ENCODE results near the gene GDPD4. TPM values are rescaled to one million over a fixed set of nuclear protein-coding genes. Genes with fewer than 3 reads are reported as not detected.

Gene GDPD4
- total and polyA plus RNA-seq, 10 of the 15 experiments (the other 5 are each of a cell fraction or from before 2014, with no cell fraction given), result 0.23 TPM; not detected in 9

DNA sequence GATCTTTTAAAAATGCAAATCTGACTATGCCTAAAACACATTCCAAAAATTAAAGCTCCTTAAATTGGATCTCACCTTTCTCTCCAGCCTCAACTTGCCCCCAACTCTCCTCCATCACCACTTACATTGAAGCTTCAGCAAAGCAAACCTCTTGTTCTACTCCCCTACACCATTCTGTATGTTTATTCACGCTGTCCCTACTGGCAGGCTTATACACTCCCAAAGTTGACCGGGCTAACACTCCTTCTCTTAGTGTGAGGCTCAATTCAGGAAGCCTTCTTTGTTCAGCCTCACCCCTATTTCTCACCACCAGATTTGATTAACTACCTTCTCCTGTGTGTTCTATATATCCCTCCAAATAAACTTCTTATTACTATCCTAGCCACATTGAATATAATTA, 1.8 kb upstream of the GDPD4 start:
- H3K36me3 ChIP-seq (ENCODE audit: control insufficient read depth in 2 of 2, insufficient read depth in 2 of 2, low read length in 1 of 2), result no peaks in the 10 kb centered on the region
- FAIRE-seq (no peak), ATAC-seq (no peak), DNase-seq (ENCODE audit: low read depth, low spot score) (no peak)
- 71% methylated on average over 2 of the region's 2 CpGs for WGBS (ENCODE audit: insufficient coverage, insufficient replicate concordance, low lambda C conversion rate, missing lambda C conversion rate)
- in situ Hi-C loops (cut with MboI), result no loop called here
- intact Hi-C loops (cut with micrococcal nuclease; ENCODE audit: unreplicated experiment), result no loop called here
- H3K79me2 ChIP-seq (ENCODE audit: control insufficient read depth, insufficient read depth, low read length), result no peaks in the 10 kb centered on the region
- no peak overlapping the region for H3K4me3 ChIP-seq
- no peaks in the 10 kb centered on the region for H3K9me3 ChIP-seq (replicated peaks; ENCODE audit: control insufficient read depth, insufficient read depth, low read length)
- RAD21 ChIA-PET (ENCODE audit: unreplicated experiment), result no interaction called here
- no peak overlapping the region for H3K27ac ChIP-seq (ENCODE audit: control insufficient read depth, insufficient read depth)
- SMC1A ChIA-PET (ENCODE audit: uncharacterized antibody, unreplicated experiment), result interaction anchor here (0.7 kb wide), 1 partner anchor 12 kb away, joined by 3 read pairs; no protein-coding TSS in a partner anchor
- no peak overlapping the region for H2AFZ ChIP-seq (ENCODE audit: control insufficient read depth, low read depth, low read length)
- no peaks in the 10 kb centered on the region for H3K4me1 ChIP-seq (ENCODE audit: control insufficient read depth, insufficient read depth, low read length)
- no peaks in the 10 kb centered on the region for H3K27me3 ChIP-seq (replicated peaks in 1 of 2; ENCODE audit: control insufficient read depth in 2 of 2, insufficient read depth in 2 of 2, low read length in 1 of 2)
- no TSS peak for BruUV-seq (replicated peaks)
- no peak overlapping the region for H3K4me2 ChIP-seq (ENCODE audit: control insufficient read depth, insufficient read depth)
- no peak overlapping the region for H3K9ac ChIP-seq (ENCODE audit: control insufficient read depth, insufficient read depth, low read length)
- POLR2A ChIA-PET, result no interaction called here
- CTCF ChIA-PET, result interaction anchor here (1.0 kb wide), 1 partner anchor 18 kb away, joined by 3 read pairs; no protein-coding TSS in a partner anchor
- TF ChIP-seq ZBED1 (IDR thresholded peaks at IDR 0.05; ENCODE audit: borderline replicate concordance) (no peak), ZSCAN29 (IDR thresholded peaks at IDR 0.05) (no peak), FOXM1 (IDR thresholded peaks at IDR 0.05; ENCODE audit: low read depth, low read length) (no peak), YBX1 (IDR thresholded peaks at IDR 0.05) (no peak), ASH2L (IDR thresholded peaks at IDR 0.05; ENCODE audit: borderline replicate concordance, low read depth) (no peak), SPI1 (IDR thresholded peaks at IDR 0.05; ENCODE audit: borderline replicate concordance, insufficient read depth, low read depth, low read length) (no peak), BHLHE40 (IDR thresholded peaks at IDR 0.05; ENCODE audit: borderline replicate concordance in 1 of 2, low read depth in 2 of 2, low read length in 1 of 2) (no peak), POLR2AphosphoS2 (IDR thresholded peaks at IDR 0.05; ENCODE audit: low read depth, low read length) (no peak)
- TF ChIP-seq, protein P1, sequence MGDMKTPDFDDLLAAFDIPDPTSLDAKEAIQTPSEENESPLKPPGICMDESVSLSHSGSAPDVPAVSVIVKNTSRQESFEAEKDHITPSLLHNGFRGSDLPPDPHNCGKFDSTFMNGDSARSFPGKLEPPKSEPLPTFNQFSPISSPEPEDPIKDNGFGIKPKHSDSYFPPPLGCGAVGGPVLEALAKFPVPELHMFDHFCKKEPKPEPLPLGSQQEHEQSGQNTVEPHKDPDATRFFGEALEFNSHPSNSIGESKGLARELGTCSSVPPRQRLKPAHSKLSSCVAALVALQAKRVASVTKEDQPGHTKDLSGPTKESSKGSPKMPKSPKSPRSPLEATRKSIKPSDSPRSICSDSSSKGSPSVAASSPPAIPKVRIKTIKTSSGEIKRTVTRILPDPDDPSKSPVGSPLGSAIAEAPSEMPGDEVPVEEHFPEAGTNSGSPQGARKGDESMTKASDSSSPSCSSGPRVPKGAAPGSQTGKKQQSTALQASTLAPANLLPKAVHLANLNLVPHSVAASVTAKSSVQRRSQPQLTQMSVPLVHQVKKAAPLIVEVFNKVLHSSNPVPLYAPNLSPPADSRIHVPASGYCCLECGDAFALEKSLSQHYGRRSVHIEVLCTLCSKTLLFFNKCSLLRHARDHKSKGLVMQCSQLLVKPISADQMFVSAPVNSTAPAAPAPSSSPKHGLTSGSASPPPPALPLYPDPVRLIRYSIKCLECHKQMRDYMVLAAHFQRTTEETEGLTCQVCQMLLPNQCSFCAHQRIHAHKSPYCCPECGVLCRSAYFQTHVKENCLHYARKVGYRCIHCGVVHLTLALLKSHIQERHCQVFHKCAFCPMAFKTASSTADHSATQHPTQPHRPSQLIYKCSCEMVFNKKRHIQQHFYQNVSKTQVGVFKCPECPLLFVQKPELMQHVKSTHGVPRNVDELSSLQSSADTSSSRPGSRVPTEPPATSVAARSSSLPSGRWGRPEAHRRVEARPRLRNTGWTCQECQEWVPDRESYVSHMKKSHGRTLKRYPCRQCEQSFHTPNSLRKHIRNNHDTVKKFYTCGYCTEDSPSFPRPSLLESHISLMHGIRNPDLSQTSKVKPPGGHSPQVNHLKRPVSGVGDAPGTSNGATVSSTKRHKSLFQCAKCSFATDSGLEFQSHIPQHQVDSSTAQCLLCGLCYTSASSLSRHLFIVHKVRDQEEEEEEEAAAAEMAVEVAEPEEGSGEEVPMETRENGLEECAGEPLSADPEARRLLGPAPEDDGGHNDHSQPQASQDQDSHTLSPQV (IDR thresholded peaks at IDR 0.05), result no peak
- TF ChIP-seq, protein P2, sequence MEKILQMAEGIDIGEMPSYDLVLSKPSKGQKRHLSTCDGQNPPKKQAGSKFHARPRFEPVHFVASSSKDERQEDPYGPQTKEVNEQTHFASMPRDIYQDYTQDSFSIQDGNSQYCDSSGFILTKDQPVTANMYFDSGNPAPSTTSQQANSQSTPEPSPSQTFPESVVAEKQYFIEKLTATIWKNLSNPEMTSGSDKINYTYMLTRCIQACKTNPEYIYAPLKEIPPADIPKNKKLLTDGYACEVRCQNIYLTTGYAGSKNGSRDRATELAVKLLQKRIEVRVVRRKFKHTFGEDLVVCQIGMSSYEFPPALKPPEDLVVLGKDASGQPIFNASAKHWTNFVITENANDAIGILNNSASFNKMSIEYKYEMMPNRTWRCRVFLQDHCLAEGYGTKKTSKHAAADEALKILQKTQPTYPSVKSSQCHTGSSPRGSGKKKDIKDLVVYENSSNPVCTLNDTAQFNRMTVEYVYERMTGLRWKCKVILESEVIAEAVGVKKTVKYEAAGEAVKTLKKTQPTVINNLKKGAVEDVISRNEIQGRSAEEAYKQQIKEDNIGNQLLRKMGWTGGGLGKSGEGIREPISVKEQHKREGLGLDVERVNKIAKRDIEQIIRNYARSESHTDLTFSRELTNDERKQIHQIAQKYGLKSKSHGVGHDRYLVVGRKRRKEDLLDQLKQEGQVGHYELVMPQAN (conservative IDR thresholded peaks at IDR 0.05), result no peak
- TF ChIP-seq, protein P3, sequence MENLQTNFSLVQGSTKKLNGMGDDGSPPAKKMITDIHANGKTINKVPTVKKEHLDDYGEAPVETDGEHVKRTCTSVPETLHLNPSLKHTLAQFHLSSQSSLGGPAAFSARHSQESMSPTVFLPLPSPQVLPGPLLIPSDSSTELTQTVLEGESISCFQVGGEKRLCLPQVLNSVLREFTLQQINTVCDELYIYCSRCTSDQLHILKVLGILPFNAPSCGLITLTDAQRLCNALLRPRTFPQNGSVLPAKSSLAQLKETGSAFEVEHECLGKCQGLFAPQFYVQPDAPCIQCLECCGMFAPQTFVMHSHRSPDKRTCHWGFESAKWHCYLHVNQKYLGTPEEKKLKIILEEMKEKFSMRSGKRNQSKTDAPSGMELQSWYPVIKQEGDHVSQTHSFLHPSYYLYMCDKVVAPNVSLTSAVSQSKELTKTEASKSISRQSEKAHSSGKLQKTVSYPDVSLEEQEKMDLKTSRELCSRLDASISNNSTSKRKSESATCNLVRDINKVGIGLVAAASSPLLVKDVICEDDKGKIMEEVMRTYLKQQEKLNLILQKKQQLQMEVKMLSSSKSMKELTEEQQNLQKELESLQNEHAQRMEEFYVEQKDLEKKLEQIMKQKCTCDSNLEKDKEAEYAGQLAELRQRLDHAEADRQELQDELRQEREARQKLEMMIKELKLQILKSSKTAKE (IDR thresholded peaks at IDR 0.05; ENCODE audit: low read depth, poor library complexity, severe bottlenecking), result no peak
- no peaks in the 10 kb centered on the region for H4K20me1 ChIP-seq (ENCODE audit: control insufficient read depth, insufficient read depth)

All from GM12878 (cell line).